NCI-H128 (cell line): Measurements from ENCODE around the gene PIRT.
A peak's percentile ranks its signal among the peaks of the same experiment; 100 is the strongest.
"Not testable (repeated sequence)": the region's sequence is repeated elsewhere in the genome, so short reads cannot be mapped to it uniquely, and the experiment has no call there.

ENCODE experiments used
- DNase-seq: peaks from one replicate; lab custom pipeline; 2025; ENCODE audit not compliant: unreplicated experiment; lab: John Stamatoyannopoulos, UW

PIRT gene

DNA sequence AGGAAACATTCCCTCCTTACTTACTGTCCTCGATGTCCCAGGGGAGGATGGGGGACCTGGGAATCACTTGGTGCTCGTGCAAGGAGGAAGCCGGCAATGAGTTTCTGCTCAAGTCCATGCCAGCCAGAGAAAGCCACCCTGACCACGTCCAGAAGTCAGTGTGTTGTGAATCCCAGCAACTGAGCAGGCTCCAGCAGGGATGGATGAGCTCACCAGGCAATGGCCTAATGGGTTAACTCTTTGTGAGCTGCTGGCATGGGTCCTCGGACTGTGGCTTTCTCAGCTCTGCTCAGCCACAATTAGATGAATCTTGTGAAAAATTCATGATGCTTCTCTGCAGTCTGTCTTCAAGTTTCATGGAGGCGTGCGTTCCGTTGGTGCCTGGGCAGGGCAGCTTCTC is at the start of gene PIRT:
Gene PIRT, minus strand, starts transcription at position 167 of the 400 bp plus-strand sequence. CDS start 12,442 bp downstream, outside the sequence.
- DNase-seq = no peak

- DNase-seq = no peak
Observed at GRCh38 chr17:10881959-10882358, 44.1 kb upstream of the PIRT start.

- DNase-seq = no peak
Observed at GRCh38 chr17:10879190-10879836, 41.4 kb upstream of the PIRT start.

DNA sequence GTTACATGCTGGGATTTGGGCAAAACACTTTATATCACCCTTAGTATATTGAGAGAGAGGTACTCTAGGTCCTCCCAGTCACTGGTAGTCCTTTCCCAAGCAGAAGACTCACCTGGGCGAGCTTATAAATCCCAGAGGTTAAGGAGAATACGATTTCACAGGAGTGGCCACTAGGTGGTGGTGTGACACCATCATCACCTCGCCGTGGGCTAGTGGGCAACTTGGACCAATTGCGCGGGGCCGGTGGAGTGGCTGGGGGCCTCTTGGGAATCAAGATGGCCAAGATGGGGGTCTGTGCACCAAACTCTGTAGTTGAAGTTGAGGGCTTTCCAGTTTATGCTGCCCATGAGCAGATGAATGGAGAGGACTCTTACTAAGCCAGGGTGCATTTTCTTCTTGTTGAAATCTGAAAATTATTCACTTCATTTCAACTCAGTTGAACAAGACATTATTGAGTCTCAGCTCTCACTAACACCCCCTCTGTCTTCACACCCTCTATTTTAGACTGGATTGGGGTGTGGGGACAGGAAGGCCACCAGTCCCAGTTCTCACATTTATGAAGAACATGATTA is 38.2 kb upstream of the PIRT start:
- DNase-seq = peak; percentile 1

DNA sequence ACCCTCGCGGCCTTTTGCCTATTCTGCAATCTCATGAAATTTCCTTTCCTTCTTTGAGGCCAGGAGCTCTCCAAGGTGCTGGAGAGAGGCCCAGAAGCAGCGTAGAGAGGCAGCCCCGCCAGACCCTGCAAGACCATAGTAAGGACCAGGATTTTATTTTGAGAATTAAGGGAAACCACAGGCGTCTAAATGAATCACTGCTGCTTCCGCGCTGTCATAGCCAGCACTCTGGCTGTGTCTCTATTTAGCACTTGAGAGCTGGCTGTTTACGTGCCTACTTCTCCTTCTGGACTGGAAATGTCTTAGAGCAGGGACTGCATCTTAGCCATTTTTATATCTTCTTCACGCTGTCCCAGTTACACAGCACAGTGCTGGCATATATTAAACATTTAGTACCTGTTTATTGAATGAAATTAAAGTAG is 37.6 kb upstream of the PIRT start:
- DNase-seq = no peak

DNA sequence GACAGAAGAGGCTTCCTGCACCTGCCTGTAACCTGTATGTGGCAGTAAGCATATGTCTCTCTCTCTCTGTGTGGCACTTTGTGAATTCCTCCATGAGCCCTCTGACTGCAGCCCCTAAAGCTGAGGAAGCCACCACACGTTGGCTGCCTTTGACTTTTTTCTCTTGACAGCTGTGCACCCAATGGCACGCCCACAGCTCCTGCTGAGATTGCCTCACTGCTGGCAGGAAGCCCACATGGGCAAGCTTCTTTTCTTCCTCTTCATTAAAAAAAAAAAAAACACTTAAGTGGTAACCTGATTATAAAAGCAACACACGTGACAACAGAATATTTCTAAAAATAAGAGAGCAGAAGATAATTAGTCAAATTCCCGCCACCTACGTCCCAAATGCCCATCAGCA is 34.0 kb upstream of the PIRT start:
- no peak for DNase-seq

GRCh38 chr17:10870336-10871050 is 32.6 kb upstream of the PIRT start:
- DNase-seq = no peak

DNA sequence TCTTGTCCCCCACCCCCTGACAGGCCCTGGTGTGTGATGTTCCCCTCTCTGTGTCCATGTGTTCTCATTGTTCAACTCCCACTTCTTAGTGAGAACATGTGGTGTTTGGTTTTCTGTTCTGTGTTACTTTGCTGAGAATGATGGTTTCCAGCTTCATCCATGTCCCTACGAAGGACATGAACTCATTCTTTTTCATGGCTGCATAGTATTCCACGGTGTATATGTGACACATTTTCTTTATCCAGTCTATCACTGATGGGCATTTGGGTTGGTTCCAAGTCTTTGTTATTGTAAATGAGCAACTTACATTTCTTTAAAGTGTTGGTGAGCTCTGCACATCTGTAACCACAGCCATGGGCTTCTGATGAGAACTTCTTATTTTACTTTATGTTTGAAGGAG is 30.9 kb upstream of the PIRT start:
- not testable (repeated sequence) for DNase-seq

GRCh38 chr17:10859051-10859450 is 21.2 kb upstream of the PIRT start:
- no peak for DNase-seq

DNA sequence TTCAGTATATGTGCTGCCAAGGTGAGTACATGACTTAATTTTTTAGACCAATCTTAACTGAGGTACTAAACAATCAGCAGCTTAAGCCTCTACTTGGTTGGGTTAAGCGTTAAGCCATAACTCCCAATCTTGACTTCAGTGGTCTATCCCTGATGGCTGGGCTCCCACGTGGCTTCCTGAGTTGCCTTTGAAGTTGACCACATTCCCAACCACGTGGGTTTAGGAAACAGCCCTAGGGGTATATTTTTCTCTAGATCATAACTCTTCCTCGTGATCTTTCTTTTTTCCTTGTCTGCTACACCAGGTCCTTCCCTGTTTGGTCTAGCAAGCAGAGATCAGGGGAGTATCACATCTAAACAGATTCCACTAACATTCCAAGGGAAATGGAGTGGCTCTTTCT is 20.1 kb upstream of the PIRT start:
- DNase-seq = no peak

DNA sequence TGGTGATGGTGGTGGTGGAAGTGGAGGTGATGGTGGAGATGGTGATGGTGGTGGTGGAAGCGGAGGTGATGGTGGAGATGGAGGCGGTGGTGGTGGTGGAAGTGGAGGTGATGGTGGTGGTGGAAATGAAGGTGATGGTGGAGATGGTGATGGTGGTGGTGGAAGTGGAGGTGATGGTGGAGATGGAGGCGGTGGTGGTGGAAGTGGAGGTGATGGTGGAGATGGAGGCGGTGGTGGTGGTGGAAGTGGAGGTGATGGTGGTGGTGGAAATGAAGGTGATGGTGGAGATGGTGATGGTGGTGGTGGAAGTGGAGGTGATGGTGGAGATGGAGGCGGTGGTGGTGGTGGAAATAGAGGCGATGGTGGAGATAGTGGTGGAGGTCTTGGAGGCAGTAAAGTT is 8.7 kb upstream of the PIRT start:
- not testable (repeated sequence) for DNase-seq

DNA sequence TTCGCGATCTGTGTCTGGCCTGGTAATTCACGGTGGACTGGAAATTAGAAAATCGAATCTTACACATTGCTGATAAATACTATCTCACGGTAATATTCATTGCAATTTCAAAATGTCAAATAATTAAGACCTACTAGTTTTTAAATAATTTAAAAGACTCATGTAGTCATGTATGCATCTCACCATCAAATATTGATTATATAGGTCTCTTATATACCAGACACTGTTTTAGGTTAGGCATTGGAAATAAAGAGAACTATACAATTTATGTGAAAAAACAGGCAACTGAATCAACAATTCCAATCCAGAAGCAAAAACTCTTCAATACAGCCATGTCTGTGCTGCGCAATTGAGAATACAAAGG is 7.5 kb upstream of the PIRT start:
- DNase-seq = no peak

- no peak for DNase-seq
Observed at GRCh38 chr17:10844621-10845387, 6.9 kb upstream of the PIRT start.

DNA sequence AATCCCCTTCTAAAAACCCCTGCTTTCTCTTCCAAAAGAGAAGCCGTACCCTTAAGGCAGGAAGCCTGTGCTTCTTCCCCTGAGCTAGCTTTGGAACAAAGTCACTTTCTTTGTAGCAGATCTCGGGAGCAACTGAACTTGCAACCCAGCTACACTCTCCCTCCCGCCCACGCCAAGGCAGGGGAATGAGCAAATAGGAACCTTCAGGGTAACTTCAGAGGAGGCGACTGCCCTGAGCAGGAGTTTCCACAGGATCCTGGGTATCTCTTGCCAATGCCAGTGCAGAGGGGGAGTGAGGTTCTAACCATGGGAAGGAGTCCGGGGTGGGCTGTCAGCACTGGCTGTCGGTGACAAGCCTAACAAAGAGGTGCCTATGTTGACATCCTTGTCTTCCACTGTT is 5.9 kb upstream of the PIRT start:
- DNase-seq = no peak

GRCh38 chr17:10842658-10843057 is 4.8 kb upstream of the PIRT start:
- DNase-seq = no peak

- no peak for DNase-seq
Observed at GRCh38 chr17:10838682-10839081, 795 bp upstream of the PIRT start.

DNA sequence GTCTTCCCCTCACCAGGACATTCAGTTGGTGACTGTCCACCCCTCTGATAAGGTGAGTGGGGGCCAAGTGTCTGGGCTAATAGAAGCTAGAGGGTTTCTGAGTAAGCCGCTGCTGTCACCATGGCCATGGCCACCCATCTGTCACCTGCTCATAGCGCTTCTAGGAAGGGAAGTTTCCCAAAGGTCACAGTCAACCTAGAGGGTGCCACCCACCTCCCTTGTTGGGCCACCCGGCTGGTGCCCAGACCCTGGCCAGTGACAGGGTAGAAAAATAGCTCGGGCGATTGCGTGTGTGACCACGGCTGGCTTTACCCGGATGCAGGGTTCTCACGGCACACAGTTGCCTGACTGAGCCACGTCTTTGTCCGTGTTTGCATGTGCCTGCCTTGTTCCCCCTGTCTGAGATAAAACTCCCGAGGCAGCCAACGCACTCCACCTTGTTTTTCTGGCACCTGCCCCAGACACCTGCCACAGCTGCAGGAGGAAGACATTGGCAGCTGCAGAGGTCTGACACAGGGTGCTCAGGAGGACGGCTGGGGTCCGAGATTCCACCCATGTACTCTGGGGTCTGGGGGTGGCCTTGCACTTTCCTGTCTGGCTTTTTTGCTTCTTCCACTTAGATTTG is 809 bp downstream of the PIRT start:
- DNase-seq = no peak

GRCh38 chr17:10836145-10836544 is 1.7 kb downstream of the PIRT start:
- DNase-seq = no peak

GRCh38 chr17:10831696-10832095 is 6.2 kb downstream of the PIRT start:
- DNase-seq = no peak

DNA sequence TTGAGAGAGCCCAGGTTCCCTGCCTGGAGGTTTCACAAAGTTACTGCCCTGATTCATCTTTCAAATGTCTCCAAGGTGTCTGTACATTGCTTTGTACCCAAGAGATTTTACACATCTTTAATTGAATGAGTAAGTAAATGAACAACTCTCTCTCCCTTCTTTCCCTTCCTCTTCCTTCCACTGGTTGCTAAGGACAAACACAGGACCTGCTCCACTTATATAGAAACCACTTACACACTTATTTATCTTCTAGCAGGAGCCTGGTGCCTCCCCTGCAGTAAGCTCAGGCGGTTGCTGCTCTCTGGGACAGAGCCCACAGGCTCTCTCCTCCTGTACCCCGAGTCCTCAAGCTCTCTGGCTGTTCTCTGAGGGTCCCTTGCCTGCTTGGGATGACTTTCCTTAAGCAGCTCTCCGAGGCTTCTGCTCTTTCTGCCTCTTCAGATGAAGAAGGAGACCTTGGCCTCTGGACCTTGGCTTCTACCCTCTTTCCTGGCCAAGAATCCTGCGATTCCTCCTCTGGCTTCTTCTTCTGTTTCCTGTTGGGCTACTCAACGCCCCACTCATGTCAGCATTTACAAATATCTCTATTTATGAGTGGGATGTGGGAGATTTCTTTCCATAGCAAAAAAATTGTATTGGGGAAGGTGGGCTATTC is 9.9 kb downstream of the PIRT start:
- no peak for DNase-seq

- DNase-seq = no peak
Observed at GRCh38 chr17:10824874-10825273, 13.0 kb downstream of the PIRT start.
